ENCODE measurements around the gene DNAJC1.

DNA sequence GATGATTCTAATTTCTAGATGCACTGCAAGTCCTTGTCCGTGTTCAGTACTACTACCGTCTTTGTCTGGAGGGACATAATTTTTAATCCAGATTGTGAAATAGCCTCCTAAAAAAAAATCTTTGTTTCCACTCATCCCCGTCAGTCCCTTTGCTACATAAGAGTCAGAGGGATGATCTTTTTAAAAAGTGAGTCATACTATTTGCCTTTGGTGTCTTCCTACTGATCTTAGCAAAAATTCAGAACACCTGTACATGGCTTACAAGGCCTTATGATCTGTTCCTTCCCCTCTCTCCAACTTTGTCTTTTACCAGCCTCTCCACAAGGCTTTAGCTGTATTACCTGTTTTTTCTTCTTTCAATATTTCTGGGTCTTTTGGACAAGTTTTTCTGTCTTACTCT is 296.0 kb downstream of the DNAJC1 start:
- TF ChIP-seq, protein P1, sequence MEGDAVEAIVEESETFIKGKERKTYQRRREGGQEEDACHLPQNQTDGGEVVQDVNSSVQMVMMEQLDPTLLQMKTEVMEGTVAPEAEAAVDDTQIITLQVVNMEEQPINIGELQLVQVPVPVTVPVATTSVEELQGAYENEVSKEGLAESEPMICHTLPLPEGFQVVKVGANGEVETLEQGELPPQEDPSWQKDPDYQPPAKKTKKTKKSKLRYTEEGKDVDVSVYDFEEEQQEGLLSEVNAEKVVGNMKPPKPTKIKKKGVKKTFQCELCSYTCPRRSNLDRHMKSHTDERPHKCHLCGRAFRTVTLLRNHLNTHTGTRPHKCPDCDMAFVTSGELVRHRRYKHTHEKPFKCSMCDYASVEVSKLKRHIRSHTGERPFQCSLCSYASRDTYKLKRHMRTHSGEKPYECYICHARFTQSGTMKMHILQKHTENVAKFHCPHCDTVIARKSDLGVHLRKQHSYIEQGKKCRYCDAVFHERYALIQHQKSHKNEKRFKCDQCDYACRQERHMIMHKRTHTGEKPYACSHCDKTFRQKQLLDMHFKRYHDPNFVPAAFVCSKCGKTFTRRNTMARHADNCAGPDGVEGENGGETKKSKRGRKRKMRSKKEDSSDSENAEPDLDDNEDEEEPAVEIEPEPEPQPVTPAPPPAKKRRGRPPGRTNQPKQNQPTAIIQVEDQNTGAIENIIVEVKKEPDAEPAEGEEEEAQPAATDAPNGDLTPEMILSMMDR (IDR thresholded peaks at IDR 0.05): no peak
- no peak for TF ChIP-seq POLR2A (IDR thresholded peaks at IDR 0.05)
